Measurements from ENCODE around the gene ASIC4. TPM values are rescaled to one million over a fixed set of nuclear protein-coding genes. Genes with fewer than 3 reads are reported as not detected.

Gene ASIC4
- total RNA-seq, 2 experiments from 2014 or later = 0.73 to 0.74 TPM

DNA sequence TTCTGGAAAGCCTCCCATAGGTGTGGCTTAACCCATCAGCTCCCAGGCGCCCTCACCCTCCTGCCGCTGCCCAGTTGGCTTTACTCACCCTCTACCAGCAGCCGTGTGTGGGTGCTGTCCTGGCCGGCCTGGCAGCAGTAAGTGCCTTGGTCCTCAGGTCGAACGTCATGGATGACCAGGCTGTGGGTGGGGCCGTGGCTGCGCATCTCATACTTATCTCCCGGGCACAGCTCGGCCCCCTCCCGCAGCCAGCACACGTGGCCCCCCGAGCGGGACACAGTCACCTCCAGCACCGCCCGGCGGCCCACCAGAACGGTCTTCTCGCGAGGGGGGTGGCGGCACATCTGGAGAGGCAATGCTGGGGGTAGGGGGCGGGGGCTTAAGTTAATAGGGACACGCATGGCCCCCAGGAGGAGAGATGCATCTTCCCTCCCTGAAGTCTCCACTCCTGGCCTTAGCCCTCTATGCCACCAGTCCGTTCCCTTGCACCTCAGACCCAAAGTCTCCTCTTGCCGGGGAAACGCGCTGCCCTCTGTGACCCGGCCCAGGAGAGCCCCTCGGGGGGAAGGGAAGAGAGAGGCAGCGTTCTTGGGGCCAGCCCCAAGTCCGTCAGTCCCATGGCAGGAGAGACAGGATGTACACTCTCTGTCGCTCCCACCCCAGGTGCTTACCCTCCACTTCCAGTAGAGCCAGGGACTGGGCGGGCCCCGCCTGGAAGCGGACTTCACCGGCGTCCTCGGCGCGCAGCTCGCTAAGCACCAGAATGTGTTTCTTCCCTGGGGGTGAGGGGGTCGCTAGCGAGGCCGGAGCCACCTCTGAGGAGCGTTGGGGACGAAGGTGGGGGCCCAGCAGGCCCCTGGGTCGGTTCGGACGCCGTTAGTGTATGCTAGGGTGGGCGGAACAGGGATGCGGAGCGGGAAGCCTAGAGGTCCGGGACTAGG, 37.4 kb downstream of the ASIC4 start:
- H3K9me2 ChIP-seq (ENCODE audit: insufficient read depth, low read length) = no peaks in the 10 kb centered on the region
- peak overlapping the region; percentile 46 for H3K27ac ChIP-seq (ENCODE audit: low read depth, low read length, poor library complexity, severe bottlenecking)
- intact Hi-C loops (cut with micrococcal nuclease; ENCODE audit: unreplicated experiment) = no loop called here
- H3K36me3 ChIP-seq (ENCODE audit: insufficient read depth, low read length) = no peaks in the 10 kb centered on the region
- H3K4me3 ChIP-seq (ENCODE audit: low read depth, low read length, poor library complexity, severe bottlenecking) = peak overlapping the region; percentile 69
- H3K4me1 ChIP-seq (ENCODE audit: insufficient read depth, low read length, poor library complexity, severe bottlenecking) = peaks cover 7% of the 10 kb centered on the region
- POLR2A ChIA-PET = no interaction called here
- no peak for TF ChIP-seq EZH2phosphoT487 (IDR thresholded peaks at IDR 0.05; ENCODE audit: borderline replicate concordance, low read depth, low read length)
- TF ChIP-seq, protein P1, sequence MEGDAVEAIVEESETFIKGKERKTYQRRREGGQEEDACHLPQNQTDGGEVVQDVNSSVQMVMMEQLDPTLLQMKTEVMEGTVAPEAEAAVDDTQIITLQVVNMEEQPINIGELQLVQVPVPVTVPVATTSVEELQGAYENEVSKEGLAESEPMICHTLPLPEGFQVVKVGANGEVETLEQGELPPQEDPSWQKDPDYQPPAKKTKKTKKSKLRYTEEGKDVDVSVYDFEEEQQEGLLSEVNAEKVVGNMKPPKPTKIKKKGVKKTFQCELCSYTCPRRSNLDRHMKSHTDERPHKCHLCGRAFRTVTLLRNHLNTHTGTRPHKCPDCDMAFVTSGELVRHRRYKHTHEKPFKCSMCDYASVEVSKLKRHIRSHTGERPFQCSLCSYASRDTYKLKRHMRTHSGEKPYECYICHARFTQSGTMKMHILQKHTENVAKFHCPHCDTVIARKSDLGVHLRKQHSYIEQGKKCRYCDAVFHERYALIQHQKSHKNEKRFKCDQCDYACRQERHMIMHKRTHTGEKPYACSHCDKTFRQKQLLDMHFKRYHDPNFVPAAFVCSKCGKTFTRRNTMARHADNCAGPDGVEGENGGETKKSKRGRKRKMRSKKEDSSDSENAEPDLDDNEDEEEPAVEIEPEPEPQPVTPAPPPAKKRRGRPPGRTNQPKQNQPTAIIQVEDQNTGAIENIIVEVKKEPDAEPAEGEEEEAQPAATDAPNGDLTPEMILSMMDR (conservative IDR thresholded peaks at IDR 0.05; ENCODE audit: low read length) = peak; percentile 45; the same call in 1 of the 2 replicates
- no TSS peak for BruUV-seq (replicated peaks)
- H3K9me3 ChIP-seq (ENCODE audit: low read length) = no peaks in the 10 kb centered on the region
- DNase-seq (ENCODE audit: low spot score) = no peak
- no peaks in the 10 kb centered on the region for H3K79me2 ChIP-seq (ENCODE audit: insufficient read depth, low read depth, low read length)
- CTCF ChIA-PET (ENCODE audit: unreplicated experiment) = interaction anchor here (0.6 kb wide), 2 partner anchors 29 to 63 kb away, joined by 3 to 4 read pairs; no protein-coding TSS in a partner anchor
- H3K4me2 ChIP-seq (ENCODE audit: low read length) = peak overlapping the region; percentile 94
- H2AFZ ChIP-seq (ENCODE audit: low read length) = peak overlapping the region; percentile 92
- H4K20me1 ChIP-seq (ENCODE audit: insufficient read depth, low read length) = no peaks in the 10 kb centered on the region

DNA sequence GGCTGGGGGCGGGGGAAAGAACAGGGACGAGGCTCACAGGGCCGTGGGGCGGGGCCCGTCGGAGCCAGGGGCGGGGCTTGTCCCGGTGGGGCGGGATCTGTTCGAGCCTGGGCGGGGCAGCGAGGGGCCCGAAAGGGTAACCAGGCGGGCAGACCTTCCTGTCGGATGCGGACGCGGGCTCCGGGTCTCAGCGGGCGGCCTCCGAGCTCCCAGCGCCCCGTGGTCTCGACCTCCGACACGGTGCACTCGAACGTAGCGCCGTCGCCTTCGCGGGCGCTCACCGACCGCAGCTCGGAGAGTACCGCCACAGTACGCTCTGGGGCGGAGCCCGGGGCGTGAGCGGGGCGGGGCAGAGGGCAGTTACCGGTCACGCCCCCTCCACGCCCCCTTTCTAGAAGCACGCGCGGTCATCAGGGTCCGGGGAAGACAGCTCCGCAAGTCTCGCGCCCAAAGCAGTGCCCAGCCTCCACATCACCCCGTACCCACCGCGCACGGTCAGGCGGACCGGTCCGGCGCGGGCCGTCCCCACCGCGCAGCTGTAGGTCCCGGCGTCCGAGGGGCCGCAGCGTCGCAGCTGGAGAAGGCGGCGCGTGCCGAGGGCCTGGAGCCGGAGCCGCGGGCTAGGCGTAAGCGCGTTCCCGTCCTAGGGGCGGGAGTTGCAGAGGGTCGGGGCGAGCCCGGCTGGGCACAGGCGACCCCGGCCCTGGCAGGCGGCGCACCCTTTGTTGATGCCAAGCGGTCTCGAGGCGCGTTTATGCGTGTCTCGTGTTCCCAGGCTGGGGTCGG, 38.3 kb downstream of the ASIC4 start:
- Histone ChIP-seq H3K4me2 (ENCODE audit: low read length) (peak overlapping the region; percentile 94), H3K4me3 (ENCODE audit: low read depth, low read length, poor library complexity, severe bottlenecking) (peak overlapping the region; percentile 69), H3K79me2 (ENCODE audit: insufficient read depth, low read depth, low read length) (no peaks in the 10 kb centered on the region), H4K20me1 (ENCODE audit: insufficient read depth, low read length) (no peaks in the 10 kb centered on the region), H3K27ac (ENCODE audit: low read depth, low read length, poor library complexity, severe bottlenecking) (peak overlapping the region; percentile 46), H3K4me1 (ENCODE audit: insufficient read depth, low read length, poor library complexity, severe bottlenecking) (peaks cover 7% of the 10 kb centered on the region), H3K9me3 (ENCODE audit: low read length) (no peaks in the 10 kb centered on the region), H2AFZ (ENCODE audit: low read length) (peak overlapping the region; percentile 92), H3K9me2 (ENCODE audit: insufficient read depth, low read length) (no peaks in the 10 kb centered on the region), H3K36me3 (ENCODE audit: insufficient read depth, low read length) (no peaks in the 10 kb centered on the region)
- intact Hi-C loops (cut with micrococcal nuclease; ENCODE audit: unreplicated experiment) = no loop called here
- no TSS peak for BruUV-seq (replicated peaks)
- peak; percentile 76 for DNase-seq (ENCODE audit: low spot score)
- TF ChIP-seq, protein P1 (conservative IDR thresholded peaks at IDR 0.05; ENCODE audit: low read length) = no peak
- TF ChIP-seq EZH2phosphoT487 (IDR thresholded peaks at IDR 0.05; ENCODE audit: borderline replicate concordance, low read depth, low read length) = no peak
- ChIA-PET POLR2A (interaction anchor here (0.6 kb wide), 1 partner anchor 537 kb away, joined by 3 read pairs; no protein-coding TSS in a partner anchor), CTCF (ENCODE audit: unreplicated experiment) (no interaction called here)

All from OCI-LY7 (cell line).